CD4-positive, alpha-beta T cell treated with Interleukin-4 for 1 hour (primary cell): Measurements from ENCODE around the gene MRPL20.
"Not testable (repeated sequence)": the region's sequence is repeated elsewhere in the genome, so short reads cannot be mapped to it uniquely, and the experiment has no call there.

ENCODE experiments used
- DNase-seq, 2 donors: peaks; one replicate each; pipeline ENCODE4 v3.0.0-alpha.2; 2020 to 2022

MRPL20 gene

GRCh38 chr1:1437033-1437903 lies 30.2 kb upstream of the MRPL20 start:
- DNase-seq = no peak

- DNase-seq = no peak
Measured at GRCh38 chr1:1436630-1437032, 29.5 kb upstream of the MRPL20 start.

- no peak for DNase-seq
Measured at GRCh38 chr1:1435911-1436629, 29.0 kb upstream of the MRPL20 start.

- DNase-seq = peak; percentile 54 to 56
Measured at GRCh38 chr1:1435106-1435903, 28.2 kb upstream of the MRPL20 start, which contains the start of gene VWA1. Gene VWA1, plus strand, starts transcription at chr1:1435690. Its CDS starts 59 bp downstream, at chr1:1435749.

- no peak for DNase-seq
Measured at GRCh38 chr1:1434824-1435105, 27.7 kb upstream of the MRPL20 start.

GRCh38 chr1:1434131-1434823 lies 27.2 kb upstream of the MRPL20 start:
- DNase-seq = no peak

GRCh38 chr1:1433804-1434130 lies 26.7 kb upstream of the MRPL20 start:
- no peak for DNase-seq

GRCh38 chr1:1432951-1433803 lies 26.1 kb upstream of the MRPL20 start:
- DNase-seq = no peak

- DNase-seq = no peak
Measured at GRCh38 chr1:1432274-1432950, 25.3 kb upstream of the MRPL20 start.

GRCh38 chr1:1431845-1432273 lies 24.8 kb upstream of the MRPL20 start:
- DNase-seq = no peak

GRCh38 chr1:1430992-1431844 lies 24.1 kb upstream of the MRPL20 start:
- DNase-seq = no peak

- no peak for DNase-seq
Measured at GRCh38 chr1:1430114-1430982, 23.3 kb upstream of the MRPL20 start.

GRCh38 chr1:1429671-1430073 lies 22.6 kb upstream of the MRPL20 start:
- no peak for DNase-seq

- not testable (repeated sequence) for DNase-seq
Measured at GRCh38 chr1:1428967-1429366, 21.9 kb upstream of the MRPL20 start.

GRCh38 chr1:1428174-1428573 lies 21.1 kb upstream of the MRPL20 start:
- DNase-seq = no peak

- no peak for DNase-seq
Measured at GRCh38 chr1:1427820-1428148, 20.7 kb upstream of the MRPL20 start.

GRCh38 chr1:1427106-1427819 lies 20.2 kb upstream of the MRPL20 start:
- DNase-seq = no peak

- DNase-seq = no peak
Measured at GRCh38 chr1:1426496-1427105, 19.5 kb upstream of the MRPL20 start.
